GM18498 (cell line): ENCODE data around the gene MYMX.
"Not testable (repeated sequence)": the region's sequence is repeated elsewhere in the genome, so short reads cannot be mapped to it uniquely, and the experiment has no call there.

ENCODE experiments used
- ATAC-seq: cut with Tn5 transposase; IDR thresholded peaks from one replicate; pipeline ENCODE4 v1.9.1; 2021; ENCODE audit warnings: mild to moderate bottlenecking, moderate library complexity; ENCODE audit not compliant: unreplicated experiment

Gene MYMX

DNA sequence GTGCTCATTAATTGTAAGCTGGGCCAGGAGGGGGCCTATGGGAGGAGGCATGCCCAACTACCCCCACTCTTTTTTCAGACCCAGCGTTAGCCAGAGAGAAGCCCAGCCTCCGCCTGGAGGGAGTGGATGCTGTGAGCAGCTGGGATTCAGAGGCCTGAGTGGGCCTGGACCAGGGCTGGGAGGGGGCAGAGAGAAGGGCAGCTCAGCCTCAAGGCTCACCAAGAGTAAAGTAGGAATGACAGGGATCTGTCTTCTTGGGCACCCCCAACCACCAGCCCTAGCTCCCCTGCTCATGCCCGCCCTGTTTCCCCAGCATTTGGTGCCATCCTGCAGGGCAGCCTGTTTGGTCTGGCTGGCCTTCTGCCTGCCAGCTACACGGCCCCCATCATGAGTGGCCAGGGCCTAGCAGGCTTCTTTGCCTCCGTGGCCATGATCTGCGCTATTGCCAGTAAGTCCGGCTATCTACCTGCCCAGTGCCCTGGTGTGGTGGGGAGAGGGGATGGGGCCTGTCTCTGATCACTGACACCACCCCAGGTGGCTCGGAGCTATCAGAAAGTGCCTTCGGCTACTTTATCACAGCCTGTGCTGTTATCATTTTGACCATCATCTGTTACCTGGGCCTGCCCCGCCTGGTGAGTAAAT is 13.4 kb downstream of the MYMX start:
- ATAC-seq = no peak

DNA sequence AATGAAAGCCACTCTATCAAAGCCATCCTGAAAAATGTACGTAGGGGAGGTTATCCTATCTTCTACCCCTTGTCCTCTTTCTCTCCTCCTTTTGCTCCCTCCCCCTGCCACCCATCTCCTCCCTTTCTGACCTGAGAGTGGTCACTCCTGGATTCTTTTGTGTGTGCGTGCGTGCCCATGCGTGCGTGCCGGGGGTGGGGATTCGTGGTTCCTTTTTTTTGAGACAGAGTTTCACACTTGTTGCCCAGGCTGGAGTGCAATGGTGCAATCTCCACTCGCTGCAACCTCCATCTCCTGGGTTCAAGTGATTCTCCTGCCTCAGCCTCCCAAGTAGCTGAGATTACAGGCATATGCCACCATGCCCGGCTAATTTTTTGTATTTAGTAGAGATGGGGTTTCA is 14.7 kb downstream of the MYMX start:
- not testable (repeated sequence) for ATAC-seq

DNA sequence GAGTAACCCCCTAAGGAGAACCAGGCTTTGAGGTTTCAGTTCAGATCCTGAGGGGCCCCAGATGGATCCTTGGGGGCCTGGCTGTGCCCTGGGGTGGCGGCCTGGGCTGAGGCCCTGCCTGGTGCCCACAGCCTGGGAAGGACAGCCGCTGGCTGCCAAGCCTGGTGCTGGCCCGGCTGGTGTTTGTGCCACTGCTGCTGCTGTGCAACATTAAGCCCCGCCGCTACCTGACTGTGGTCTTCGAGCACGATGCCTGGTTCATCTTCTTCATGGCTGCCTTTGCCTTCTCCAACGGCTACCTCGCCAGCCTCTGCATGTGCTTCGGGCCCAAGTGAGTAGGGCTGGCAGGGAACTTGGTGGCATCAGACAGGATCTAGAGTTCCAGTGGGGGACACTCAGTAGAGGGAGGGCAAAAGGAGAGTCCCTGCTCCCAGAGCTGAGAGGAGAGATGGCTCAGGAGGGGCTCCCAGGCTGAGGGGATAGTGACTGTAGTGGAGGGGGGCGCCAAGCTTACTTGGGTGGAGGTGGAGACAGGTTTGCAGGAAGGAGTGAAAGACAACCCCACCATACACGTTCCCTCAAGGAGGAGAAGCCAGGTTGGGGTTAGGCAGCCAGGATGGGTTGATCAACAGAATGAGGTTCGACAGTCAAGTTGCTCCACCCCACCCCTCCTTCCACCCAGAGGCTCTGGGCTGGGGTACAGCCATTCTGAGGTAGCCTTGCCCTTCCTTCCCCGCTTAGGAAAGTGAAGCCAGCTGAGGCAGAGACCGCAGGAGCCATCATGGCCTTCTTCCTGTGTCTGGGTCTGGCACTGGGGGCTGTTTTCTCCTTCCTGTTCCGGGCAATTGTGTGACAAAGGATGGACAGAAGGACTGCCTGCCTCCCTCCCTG is 16.2 kb downstream of the MYMX start:
- no peak for ATAC-seq

DNA sequence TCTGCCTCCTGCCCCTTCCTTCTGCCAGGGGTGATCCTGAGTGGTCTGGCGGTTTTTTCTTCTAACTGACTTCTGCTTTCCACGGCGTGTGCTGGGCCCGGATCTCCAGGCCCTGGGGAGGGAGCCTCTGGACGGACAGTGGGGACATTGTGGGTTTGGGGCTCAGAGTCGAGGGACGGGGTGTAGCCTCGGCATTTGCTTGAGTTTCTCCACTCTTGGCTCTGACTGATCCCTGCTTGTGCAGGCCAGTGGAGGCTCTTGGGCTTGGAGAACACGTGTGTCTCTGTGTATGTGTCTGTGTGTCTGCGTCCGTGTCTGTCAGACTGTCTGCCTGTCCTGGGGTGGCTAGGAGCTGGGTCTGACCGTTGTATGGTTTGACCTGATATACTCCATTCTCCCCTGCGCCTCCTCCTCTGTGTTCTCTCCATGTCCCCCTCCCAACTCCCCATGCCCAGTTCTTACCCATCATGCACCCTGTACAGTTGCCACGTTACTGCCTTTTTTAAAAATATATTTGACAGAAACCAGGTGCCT is 16.9 kb downstream of the MYMX start:
- ATAC-seq = no peak

DNA sequence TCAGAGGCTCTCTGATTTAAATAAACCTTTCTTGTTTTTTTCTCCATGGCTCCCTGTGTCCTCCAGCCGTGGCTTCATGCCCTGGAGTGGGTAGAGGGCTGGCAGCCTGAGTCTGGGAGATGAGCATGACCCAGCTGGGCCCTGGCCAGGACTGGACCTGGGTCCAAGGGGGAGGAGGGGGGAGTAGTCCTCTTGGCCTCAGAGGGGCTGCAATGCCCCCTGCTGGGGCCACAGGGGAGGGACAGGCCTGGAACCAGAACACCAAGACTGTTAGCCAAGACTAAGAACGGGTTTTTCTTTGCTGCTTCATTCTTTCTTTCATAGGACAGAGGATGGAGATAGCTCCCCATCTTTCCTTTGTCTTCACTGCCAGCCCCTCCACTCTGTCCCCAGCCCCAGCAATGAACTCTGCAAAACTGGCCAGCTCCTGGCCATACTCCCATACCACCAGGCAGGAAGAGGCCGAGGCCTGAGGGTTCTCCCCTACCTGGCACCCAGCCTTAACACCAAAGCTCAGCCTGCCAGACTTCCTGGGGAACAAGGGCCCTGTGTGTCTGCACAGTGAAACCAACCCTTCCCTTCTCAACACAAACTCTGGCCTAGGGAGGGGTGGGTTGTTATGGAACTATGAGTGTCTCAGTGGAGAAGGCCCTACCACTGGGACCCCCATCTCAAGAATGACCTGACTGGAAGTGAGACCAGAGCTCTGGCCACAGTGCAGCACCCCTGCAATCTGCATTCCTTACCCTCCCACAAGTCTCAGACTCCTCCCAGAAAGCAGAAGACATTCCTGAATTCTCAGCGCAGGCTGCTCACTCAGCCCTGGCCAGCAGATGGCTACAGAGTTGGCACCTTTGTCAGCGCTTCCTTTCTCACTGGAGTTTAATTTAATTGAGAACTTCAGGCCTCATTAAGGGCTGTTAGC is 17.6 kb downstream of the MYMX start:
- no peak for ATAC-seq

DNA sequence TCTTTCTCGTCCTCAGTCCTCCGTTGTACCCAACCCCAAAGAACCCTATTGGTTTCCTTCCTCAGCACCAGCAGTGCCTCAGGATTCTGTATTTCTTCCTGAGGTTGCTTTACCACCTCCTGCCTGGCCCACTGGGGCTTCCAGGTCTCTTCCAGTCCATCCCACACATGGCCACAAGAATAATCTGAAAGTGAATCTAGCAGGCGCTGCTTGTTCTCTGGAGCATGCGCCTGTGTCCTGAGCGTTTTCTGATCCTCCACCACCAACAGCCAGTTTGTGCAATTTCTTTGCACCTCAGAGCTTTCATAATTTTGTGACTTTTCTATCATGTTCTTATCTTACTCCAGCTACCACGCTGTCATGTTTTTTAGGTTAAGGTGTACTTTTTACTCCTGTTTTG is 18.5 kb downstream of the MYMX start:
- ATAC-seq = no peak

DNA sequence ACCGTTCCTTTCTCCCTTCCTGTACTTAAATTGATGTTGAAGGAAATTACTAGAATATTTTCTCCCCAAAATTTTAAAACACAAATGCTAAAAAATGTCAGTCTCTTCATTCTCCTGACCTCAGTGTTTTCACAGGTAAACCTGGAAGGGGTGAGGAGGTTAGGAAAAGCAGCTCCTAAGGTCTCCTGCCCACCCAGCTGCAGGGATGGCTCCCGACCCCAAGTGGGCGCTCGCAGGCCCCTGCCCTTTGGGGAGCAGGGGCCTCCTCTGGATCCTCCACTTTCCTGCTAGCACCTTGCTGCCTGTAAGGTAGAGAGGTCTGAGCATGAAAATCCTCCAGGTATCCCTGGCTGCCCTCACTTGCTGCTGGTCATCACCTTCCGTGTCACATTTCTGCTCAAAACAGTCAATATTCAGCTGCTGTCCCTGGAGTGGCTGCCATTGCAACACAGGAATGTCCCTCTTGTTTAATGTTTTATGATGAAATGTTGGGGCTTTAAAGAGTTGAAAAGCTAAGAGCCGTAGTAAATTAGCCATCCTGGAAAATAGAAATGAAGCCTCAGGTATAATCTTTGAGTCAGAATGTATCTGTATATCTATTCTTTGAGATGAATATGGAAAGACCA is 19.3 kb downstream of the MYMX start:
- no peak for ATAC-seq

DNA sequence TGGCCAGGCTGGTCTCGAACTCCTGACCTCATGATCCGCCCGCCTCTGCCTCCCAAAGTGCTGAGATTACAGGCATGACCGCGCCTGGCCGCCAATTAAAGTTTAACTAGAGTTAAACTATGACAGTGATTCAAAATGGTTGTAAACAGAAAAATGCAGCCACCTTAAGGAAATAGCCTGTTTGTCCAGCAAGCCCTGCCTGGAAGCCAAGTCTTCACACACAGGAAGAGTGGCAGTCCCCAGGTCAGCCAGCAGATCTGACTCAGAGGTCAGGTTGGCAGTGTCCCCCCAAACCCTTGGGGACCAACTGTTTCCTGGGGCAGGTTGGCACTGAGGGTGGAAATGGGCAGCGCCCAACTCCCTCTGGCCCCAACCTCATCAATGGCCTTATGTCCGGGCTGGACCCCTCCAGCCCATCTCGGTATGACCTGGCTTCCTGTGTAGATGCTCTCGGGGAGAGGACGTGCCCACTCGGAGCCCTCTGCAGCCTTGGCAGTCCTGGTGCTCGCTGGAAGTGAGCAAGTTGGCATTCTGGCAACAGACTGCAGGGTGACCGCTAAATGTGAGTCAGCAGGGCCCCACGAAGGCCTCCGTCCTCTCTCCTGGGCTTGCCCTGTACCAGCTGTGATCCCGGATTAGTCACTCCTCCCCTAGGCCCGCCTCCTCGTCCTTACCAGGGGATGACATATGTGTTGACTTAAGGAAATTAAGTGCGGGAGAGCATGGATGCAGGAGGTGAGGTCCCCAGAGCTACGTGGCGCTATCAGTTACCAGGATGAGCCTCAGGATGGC is 20.5 kb downstream of the MYMX start:
- ATAC-seq = peak; percentile 70

DNA sequence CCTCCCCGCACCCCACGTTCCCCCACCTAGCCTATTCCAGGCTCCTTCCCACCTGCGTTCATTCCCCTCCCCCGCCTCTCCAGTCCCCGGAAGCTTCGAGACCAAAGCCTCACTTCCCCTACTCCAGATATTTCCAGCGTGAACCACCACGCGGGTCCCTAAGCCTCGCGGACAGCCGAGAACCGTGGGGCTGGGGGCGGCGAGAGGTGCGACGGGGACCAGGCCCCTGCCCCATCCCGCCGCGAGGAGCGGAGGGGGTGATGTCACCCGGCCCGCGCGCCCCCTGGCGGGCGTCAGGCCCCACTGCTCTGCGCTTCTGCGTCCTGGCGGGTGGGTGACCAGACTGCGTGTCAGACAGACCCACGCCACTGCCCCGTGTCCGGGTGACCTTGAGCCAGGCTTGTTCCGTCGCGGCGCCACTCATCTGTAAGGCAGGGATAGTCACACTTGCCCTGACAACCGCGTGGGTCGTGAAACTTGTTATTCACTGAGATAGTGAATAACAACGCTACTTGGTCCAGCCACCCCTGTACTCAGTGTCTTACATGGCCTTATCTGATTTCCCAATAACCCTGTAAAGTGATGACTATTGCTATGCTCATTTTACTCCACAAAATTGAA is 21.2 kb downstream of the MYMX start:
- peak; percentile 81 for ATAC-seq

DNA sequence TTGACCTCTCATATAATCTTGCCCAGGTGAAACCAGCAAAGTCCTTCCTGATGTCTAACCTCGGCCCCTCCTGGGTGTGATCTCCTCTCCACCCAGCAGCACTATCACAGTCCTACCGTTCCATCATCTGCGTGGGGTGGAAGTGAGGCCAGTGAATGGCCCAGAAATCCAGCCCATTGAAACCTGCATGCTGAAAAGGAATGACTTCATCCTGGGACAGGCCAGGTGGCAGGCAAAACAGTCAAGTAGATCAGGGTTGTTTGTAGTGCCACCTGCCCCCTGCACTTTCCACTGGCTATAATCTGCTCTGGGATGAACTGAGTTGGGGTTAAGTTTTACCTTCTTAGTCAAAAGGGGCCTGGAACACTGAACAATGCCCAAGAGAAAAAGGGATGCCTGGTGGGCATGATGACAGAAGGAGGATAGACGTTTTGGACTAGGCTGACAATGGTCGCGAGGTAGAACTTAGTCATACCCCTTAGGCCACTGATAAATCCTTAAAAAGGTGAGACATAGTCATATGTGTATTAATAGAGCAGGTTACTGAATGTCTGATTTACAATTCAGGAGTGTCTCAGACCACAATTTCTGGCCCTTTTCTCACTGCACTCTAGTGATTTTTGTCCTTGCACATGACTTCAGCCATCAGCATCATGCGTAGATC is 22.1 kb downstream of the MYMX start:
- ATAC-seq = no peak

DNA sequence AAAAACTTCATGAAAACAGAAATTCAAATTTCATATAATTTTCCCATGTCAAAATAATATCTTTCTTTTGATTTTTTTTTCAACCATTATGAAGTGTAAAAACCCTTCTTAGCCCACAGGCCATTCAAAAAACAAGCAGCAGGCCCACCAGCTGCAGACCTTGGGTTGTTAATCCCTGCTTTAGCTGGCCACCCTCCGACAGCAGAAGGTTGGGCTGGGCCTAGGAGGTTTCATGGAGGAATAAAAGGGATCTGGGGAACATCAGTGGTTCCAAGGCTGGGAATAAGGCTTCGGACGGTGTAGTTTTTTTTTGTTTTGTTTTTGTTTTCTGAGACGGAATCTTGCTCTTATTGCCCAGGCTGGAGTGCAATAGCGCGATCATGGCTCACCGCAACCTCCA is 26.6 kb downstream of the MYMX start:
- no peak for ATAC-seq

DNA sequence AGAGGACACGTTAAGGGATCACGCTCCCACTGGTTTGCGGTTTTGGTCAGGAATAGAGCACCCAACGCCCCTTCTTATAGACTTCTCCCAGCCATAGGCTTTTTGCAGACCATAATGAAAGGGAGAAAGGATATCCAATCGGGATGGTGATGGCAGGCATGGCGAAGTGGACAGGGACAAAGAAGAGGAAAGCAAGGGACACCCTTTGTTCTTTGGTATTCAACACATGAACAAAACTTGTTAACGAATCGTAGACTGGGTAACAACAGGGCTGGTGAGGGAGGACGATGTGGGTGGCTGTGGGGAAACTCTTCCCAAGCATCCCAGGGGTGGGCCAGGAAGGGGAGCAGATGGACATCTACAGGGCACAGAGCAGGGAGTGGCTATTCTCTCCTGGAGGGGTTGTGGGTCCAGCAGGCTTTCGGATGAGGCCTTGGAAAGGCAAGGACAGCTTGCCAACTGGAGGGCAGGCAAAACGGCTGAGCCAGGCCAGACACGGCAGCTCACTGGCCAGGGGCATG is 28.7 kb downstream of the MYMX start:
- no peak for ATAC-seq

DNA sequence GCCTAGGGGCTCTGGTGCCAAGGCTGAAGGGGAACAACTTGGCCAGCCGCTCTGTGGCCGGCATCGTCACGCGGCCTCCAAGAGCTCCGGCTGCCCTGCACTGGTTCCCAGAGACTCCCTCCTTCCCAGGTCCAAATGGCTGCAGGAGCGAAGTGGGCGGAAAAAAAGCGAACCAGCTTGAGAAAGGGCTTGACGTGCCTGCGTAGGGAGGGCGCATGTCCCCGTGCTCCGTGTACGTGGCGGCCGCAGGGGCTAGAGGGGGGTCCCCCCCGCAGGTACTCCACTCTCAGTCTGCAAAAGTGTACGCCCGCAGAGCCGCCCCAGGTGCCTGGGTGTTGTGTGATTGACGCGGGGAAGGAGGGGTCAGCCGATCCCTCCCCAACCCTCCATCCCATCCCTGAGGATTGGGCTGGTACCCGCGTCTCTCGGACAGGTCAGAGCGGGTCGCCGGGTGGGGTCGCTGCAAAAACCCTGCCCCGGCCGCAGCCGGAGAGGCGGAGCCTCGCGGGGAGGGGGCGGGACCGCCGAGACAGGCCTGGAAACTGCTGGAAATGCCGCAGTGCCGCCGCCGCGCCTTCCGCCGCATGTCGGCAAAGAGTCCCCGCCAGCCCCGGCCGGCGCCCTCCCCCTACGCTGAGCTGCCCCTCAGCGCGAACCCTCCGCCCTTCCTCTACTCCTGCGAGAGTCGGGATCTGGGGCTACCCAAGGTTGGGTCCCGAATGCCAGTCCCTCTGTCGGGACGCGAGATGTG is 29.4 kb downstream of the MYMX start:
- ATAC-seq = peak; percentile 53

DNA sequence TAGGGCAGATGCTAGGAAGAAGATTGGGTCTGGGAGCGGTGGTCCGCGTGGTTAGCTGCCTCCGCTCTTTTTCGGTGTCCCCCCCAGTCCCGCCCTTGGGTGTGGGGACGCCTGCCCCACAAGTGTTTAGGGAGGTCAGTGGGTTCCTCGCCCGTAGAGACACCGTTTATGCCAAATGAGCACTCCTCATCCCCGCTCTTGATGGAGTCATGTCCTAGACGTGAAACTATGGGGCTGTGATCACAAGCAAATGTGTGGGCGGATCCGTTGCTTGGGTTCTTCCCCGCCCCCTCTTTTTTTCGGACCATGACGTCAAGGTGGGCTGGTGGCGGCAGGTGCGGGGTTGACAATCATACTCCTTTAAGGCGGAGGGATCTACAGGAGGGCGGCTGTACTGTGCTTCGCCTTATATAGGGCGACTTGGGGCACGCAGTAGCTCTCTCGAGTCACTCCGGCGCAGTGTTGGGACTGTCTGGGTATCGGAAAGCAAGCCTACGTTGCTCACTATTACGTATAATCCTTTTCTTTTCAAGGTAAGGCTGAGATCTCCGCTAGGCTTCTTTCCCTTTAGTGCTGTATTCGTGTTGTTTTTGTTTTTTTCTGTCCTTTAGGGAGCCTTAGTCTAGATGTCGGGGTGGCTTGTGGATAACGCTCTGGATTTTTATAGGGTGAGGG is 30.1 kb downstream of the MYMX start, which contains the start of gene HSP90AB1:
TSS of gene HSP90AB1 (plus strand) at position 439 of the 675 bp plus-strand sequence. CDS start 1,529 bp downstream, outside the sequence.
- peak; percentile 68 for ATAC-seq

DNA sequence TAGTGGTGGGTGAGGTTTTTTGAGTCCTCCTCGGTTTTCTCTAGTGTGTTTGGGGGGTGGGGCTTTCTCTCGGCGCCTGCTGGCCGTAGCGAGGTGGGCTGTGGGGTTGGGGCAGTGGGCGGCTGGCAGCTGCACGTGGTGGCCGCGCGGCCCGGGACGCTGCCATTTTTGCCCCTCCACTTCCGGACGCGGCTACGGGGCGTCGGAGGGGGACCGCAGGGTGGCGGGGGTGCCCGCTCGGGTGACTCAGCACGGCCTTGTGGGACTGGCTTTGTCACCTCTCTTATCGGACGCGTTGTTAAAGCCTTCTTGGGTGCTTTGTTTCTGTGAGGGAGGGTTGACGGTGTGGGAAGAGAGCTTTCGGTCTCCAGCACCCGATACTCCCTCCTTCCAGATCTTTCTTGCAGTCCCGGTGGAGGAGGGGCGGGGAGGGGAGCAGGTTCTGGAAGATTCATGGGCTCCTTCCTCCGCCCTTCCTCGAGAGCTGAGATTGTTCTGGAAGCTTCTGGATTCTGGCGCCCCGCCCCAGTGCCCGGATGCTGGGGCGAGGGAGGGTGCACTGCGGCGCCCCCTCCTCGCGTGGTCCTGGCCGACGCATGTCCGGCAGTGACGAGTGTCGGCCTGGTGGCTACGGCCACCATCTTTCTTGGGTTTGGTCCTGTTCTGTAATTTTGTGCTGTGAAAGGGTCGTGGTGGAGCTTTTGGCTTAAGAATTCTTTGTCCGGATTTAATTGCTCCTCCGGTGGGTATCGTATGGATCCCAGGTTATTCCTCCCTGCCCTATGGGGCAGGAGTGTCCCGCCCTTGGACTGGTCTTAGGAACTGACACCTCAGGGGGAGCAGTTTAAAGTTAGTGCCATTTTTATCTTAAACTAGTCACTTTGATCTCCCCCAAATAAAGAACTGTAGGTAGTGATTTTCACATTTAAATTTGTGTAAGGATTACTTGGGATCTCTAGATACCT is 30.9 kb downstream of the MYMX start:
- peak; percentile 39 for ATAC-seq

DNA sequence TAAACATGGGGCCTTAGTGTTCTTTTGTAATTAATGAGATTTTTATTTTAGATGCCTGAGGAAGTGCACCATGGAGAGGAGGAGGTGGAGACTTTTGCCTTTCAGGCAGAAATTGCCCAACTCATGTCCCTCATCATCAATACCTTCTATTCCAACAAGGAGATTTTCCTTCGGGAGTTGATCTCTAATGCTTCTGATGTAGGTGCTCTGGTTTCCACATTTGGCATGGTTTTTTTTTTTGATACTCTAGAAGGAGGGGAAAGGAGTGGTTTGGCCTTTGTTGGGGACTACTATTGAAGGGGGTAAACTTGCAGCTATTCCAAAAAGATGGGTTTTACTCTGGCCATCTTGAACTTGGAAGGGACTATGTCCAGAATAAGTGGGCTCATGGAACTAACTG is 31.9 kb downstream of the MYMX start:
- no peak for ATAC-seq
